ENCODE measurements around the gene AOPEP. TPM values are rescaled to one million over a fixed set of nuclear protein-coding genes. Genes with fewer than 3 reads are reported as not detected.

The AOPEP gene
- total RNA-seq, 2 experiments from 2014 or later, result 5.8 to 6.4 TPM

- H3K36me3 Mint-ChIP-seq (ENCODE audit: low read depth), result no peaks in the 10 kb centered on the region
- CTCF ChIA-PET, result no interaction called here
- H3K4me1 Mint-ChIP-seq (ENCODE audit: low read depth), result peaks cover 12% of the 10 kb centered on the region
- intact Hi-C loops (cut with micrococcal nuclease), result no loop called here
- no peaks in the 10 kb centered on the region for H3K9me3 Mint-ChIP-seq
- DNase-seq, result no peak
- H3K27me3 Mint-ChIP-seq (ENCODE audit: low read depth), result no peaks in the 10 kb centered on the region
- no peak overlapping the region for H3K4me3 Mint-ChIP-seq
- H3K27ac Mint-ChIP-seq, result no peak overlapping the region
These were observed 367.1 kb downstream of the AOPEP start for GRCh38 chr9:95093586-95093985.

GRCh38 chr9:95094002-95094401 is 367.5 kb downstream of the AOPEP start:
- H3K9me3 Mint-ChIP-seq, result no peaks in the 10 kb centered on the region
- no peaks in the 10 kb centered on the region for H3K27me3 Mint-ChIP-seq (ENCODE audit: low read depth)
- H3K4me1 Mint-ChIP-seq (ENCODE audit: low read depth), result peaks cover 12% of the 10 kb centered on the region
- CTCF ChIA-PET, result no interaction called here
- H3K36me3 Mint-ChIP-seq (ENCODE audit: low read depth), result no peaks in the 10 kb centered on the region
- no peak overlapping the region for H3K27ac Mint-ChIP-seq
- intact Hi-C loops (cut with micrococcal nuclease), result no loop called here
- H3K4me3 Mint-ChIP-seq, result no peak overlapping the region
- DNase-seq, result no peak

GRCh38 chr9:95095641-95096355 is 369.3 kb downstream of the AOPEP start:
- no peak overlapping the region for H3K27ac Mint-ChIP-seq
- CTCF ChIA-PET, result interaction anchor here (1.3 kb wide), 1 partner anchor 32 kb away, joined by 5 read pairs; no protein-coding TSS in a partner anchor
- DNase-seq, result no peak
- H3K36me3 Mint-ChIP-seq (ENCODE audit: low read depth), result no peaks in the 10 kb centered on the region
- no peaks in the 10 kb centered on the region for H3K9me3 Mint-ChIP-seq
- intact Hi-C loops (cut with micrococcal nuclease), result no loop called here
- no peaks in the 10 kb centered on the region for H3K27me3 Mint-ChIP-seq (ENCODE audit: low read depth)
- peaks cover 12% of the 10 kb centered on the region for H3K4me1 Mint-ChIP-seq (ENCODE audit: low read depth)
- H3K4me3 Mint-ChIP-seq, result no peak overlapping the region

- no peaks in the 10 kb centered on the region for H3K27me3 Mint-ChIP-seq (ENCODE audit: low read depth)
- H3K27ac Mint-ChIP-seq, result no peak overlapping the region
- CTCF ChIA-PET, result interaction anchor here (0.8 kb wide), 1 partner anchor 313 kb away, joined by 3 read pairs; no protein-coding TSS in a partner anchor
- no peak for DNase-seq
- no peaks in the 10 kb centered on the region for H3K36me3 Mint-ChIP-seq (ENCODE audit: low read depth)
- intact Hi-C loops (cut with micrococcal nuclease), result no loop called here
- H3K4me3 Mint-ChIP-seq, result no peak overlapping the region
- H3K9me3 Mint-ChIP-seq, result no peaks in the 10 kb centered on the region
- H3K4me1 Mint-ChIP-seq (ENCODE audit: low read depth), result peaks cover 12% of the 10 kb centered on the region
These were observed 369.9 kb downstream of the AOPEP start for GRCh38 chr9:95096381-95096780.

- Mint-ChIP-seq H3K36me3 (ENCODE audit: low read depth) (no peaks in the 10 kb centered on the region), H3K27me3 (ENCODE audit: low read depth) (no peaks in the 10 kb centered on the region), H3K27ac (no peak overlapping the region), H3K9me3 (no peaks in the 10 kb centered on the region), H3K4me3 (no peak overlapping the region), H3K4me1 (ENCODE audit: low read depth) (peaks cover 11% of the 10 kb centered on the region)
- CTCF ChIA-PET, result interaction anchor here (0.8 to 1.2 kb wide), 2 partner anchors 313 to 415 kb away, joined by 3 read pairs; no protein-coding TSS in a partner anchor
- no peak for DNase-seq
- intact Hi-C loops (cut with micrococcal nuclease), result no loop called here
These were observed 370.3 kb downstream of the AOPEP start for GRCh38 chr9:95096807-95097206.

GRCh38 chr9:95097279-95097678 is 370.8 kb downstream of the AOPEP start:
- intact Hi-C loops (cut with micrococcal nuclease), result no loop called here
- no peaks in the 10 kb centered on the region for H3K9me3 Mint-ChIP-seq
- no peaks in the 10 kb centered on the region for H3K27me3 Mint-ChIP-seq (ENCODE audit: low read depth)
- no peak for DNase-seq
- H3K36me3 Mint-ChIP-seq (ENCODE audit: low read depth), result no peaks in the 10 kb centered on the region
- H3K4me3 Mint-ChIP-seq, result no peak overlapping the region
- peaks cover 10% of the 10 kb centered on the region for H3K4me1 Mint-ChIP-seq (ENCODE audit: low read depth)
- no peak overlapping the region for H3K27ac Mint-ChIP-seq
- CTCF ChIA-PET, result interaction anchor here (0.8 to 1.2 kb wide), 2 partner anchors 314 to 416 kb away, joined by 3 read pairs; no protein-coding TSS in a partner anchor

GRCh38 chr9:95098391-95098921 is 372.0 kb downstream of the AOPEP start:
- no peak overlapping the region for H3K4me3 Mint-ChIP-seq
- intact Hi-C loops (cut with micrococcal nuclease), result no loop called here
- no peaks in the 10 kb centered on the region for H3K36me3 Mint-ChIP-seq (ENCODE audit: low read depth)
- CTCF ChIA-PET, result no interaction called here
- H3K27ac Mint-ChIP-seq, result no peak overlapping the region
- H3K4me1 Mint-ChIP-seq (ENCODE audit: low read depth), result peaks cover 2% of the 10 kb centered on the region
- no peaks in the 10 kb centered on the region for H3K9me3 Mint-ChIP-seq
- H3K27me3 Mint-ChIP-seq (ENCODE audit: low read depth), result no peaks in the 10 kb centered on the region
- DNase-seq, result no peak

GRCh38 chr9:95099321-95100070 is 373.0 kb downstream of the AOPEP start:
- Mint-ChIP-seq H3K27me3 (ENCODE audit: low read depth) (no peaks in the 10 kb centered on the region), H3K27ac (no peak overlapping the region), H3K36me3 (ENCODE audit: low read depth) (no peaks in the 10 kb centered on the region), H3K4me3 (no peak overlapping the region), H3K4me1 (ENCODE audit: low read depth) (no peaks in the 10 kb centered on the region), H3K9me3 (no peaks in the 10 kb centered on the region)
- intact Hi-C loops (cut with micrococcal nuclease), result no loop called here
- CTCF ChIA-PET, result no interaction called here
- no peak for DNase-seq

- H3K36me3 Mint-ChIP-seq (ENCODE audit: low read depth), result no peaks in the 10 kb centered on the region
- no peak overlapping the region for H3K27ac Mint-ChIP-seq
- H3K27me3 Mint-ChIP-seq (ENCODE audit: low read depth), result no peaks in the 10 kb centered on the region
- H3K4me1 Mint-ChIP-seq (ENCODE audit: low read depth), result no peaks in the 10 kb centered on the region
- CTCF ChIA-PET, result no interaction called here
- H3K4me3 Mint-ChIP-seq, result no peak overlapping the region
- no peaks in the 10 kb centered on the region for H3K9me3 Mint-ChIP-seq
- no peak for DNase-seq
- intact Hi-C loops (cut with micrococcal nuclease), result no loop called here
These were observed 373.6 kb downstream of the AOPEP start for GRCh38 chr9:95100071-95100627.

- no peak for DNase-seq
- intact Hi-C loops (cut with micrococcal nuclease), result no loop called here
- CTCF ChIA-PET, result no interaction called here
- Mint-ChIP-seq H3K27me3 (ENCODE audit: low read depth) (no peaks in the 10 kb centered on the region), H3K9me3 (no peaks in the 10 kb centered on the region), H3K4me3 (no peak overlapping the region), H3K4me1 (ENCODE audit: low read depth) (no peaks in the 10 kb centered on the region), H3K27ac (no peak overlapping the region), H3K36me3 (ENCODE audit: low read depth) (no peaks in the 10 kb centered on the region)
These were observed 374.8 kb downstream of the AOPEP start for GRCh38 chr9:95101326-95101725.

GRCh38 chr9:95102001-95102433 is 375.5 kb downstream of the AOPEP start:
- Mint-ChIP-seq H3K27ac (no peak overlapping the region), H3K27me3 (ENCODE audit: low read depth) (no peaks in the 10 kb centered on the region), H3K4me1 (ENCODE audit: low read depth) (no peaks in the 10 kb centered on the region), H3K9me3 (no peaks in the 10 kb centered on the region), H3K36me3 (ENCODE audit: low read depth) (peaks cover 3% of the 10 kb centered on the region), H3K4me3 (no peak overlapping the region)
- CTCF ChIA-PET, result no interaction called here
- intact Hi-C loops (cut with micrococcal nuclease), result no loop called here
- no peak for DNase-seq

GRCh38 chr9:95102572-95102971 is 376.1 kb downstream of the AOPEP start:
- Mint-ChIP-seq H3K27me3 (ENCODE audit: low read depth) (no peaks in the 10 kb centered on the region), H3K4me3 (no peak overlapping the region), H3K9me3 (no peaks in the 10 kb centered on the region), H3K27ac (no peak overlapping the region), H3K36me3 (ENCODE audit: low read depth) (peaks cover 4% of the 10 kb centered on the region), H3K4me1 (ENCODE audit: low read depth) (no peaks in the 10 kb centered on the region)
- no peak for DNase-seq
- CTCF ChIA-PET, result no interaction called here
- intact Hi-C loops (cut with micrococcal nuclease), result no loop called here

Measured in activated naive CD4-positive, alpha-beta T cell treated with anti-CD3 and anti-CD28 coated beads for 36 hours (primary cell).